SU-DHL-6 (cell line): ENCODE results near the gene SDCCAG8.

Source experiments
- H2AFZ ChIP-seq: fragments of 200-600 bp; sonication (generic); 2 replicates; pipeline ENCODE4 v1.6.1; 2014; ENCODE audit warnings: low read depth, mild to moderate bottlenecking, moderate library complexity, mixed read lengths, antibody characterized with exemption, low read length; ENCODE audit not compliant: severe bottlenecking
- H3F3A ChIP-seq: fragments of 200-600 bp; shearing (Covaris generic); 2 replicates; pipeline ENCODE4 v1.6.0; 2016; ENCODE audit warnings: antibody characterized with exemption, mild to moderate bottlenecking; ENCODE audit not compliant: insufficient read depth
- H3K27ac ChIP-seq: fragments of 200-600 bp; sonication (generic); 2 replicates; pipeline ENCODE4 v1.5.1; 2016; ENCODE audit warnings: low read depth, mild to moderate bottlenecking, low read length, moderate library complexity, mixed read lengths
- H3K27me3 ChIP-seq: fragments of 200-600 bp; sonication (generic), shearing (Covaris generic); 2 replicates; pipeline ENCODE4 v1.6.0; 2014; ENCODE audit warnings: mild to moderate bottlenecking, low read length
- H3K36me3 ChIP-seq: fragments of 200-600 bp; sonication (generic); 2 replicates; pipeline ENCODE4 v1.6.1; 2014; ENCODE audit warnings: mild to moderate bottlenecking, low read length, mixed read lengths
- H3K4me2 ChIP-seq: fragments of 300-600, 200-600 bp; shearing (Covaris generic), sonication (generic); 2 replicates; pipeline ENCODE4 v1.6.0; 2014; ENCODE audit warnings: low read length, low read depth, mild to moderate bottlenecking; ENCODE audit not compliant: poor library complexity, severe bottlenecking
- H3K4me3 ChIP-seq: fragments of 200-600 bp; sonication (generic); 2 replicates; pipeline ENCODE4 v1.5.1; 2014; ENCODE audit warnings: antibody characterized with exemption, low read length, mild to moderate bottlenecking, mixed read lengths; ENCODE audit not compliant: insufficient read depth, poor library complexity, severe bottlenecking
- H3K79me2 ChIP-seq: fragments of 200-600 bp; sonication (generic); 2 replicates; pipeline ENCODE4 v1.6.1; 2014; ENCODE audit warnings: mild to moderate bottlenecking, low read length, moderate library complexity; ENCODE audit not compliant: insufficient read depth
- H3K9ac ChIP-seq: fragments of 200-600 bp; sonication (generic); 2 replicates; pipeline ENCODE4 v1.7.0; 2014; ENCODE audit warnings: mild to moderate bottlenecking, low read length
- H3K9me2 ChIP-seq: fragments of 200-600 bp; sonication (generic); replicated peaks from 2 replicates; pipeline ENCODE4 v1.6.1; 2014; ENCODE audit warnings: low read length; ENCODE audit not compliant: insufficient read depth
- H3K9me3 ChIP-seq: fragments of 200-600 bp; sonication (generic); 2 replicates; pipeline ENCODE4 v1.6.1; 2014; ENCODE audit warnings: low read length, mixed read lengths; ENCODE audit not compliant: insufficient read depth
- H4K20me1 ChIP-seq: fragments of 200-600 bp; sonication (generic); 2 replicates; pipeline ENCODE4 v1.6.1; 2014; ENCODE audit warnings: low read depth, mild to moderate bottlenecking, antibody characterized with exemption, low read length, moderate library complexity, mixed read lengths
- CTCF ChIP-seq: fragments of 200-600 bp; sonication (generic); IDR thresholded peaks from one replicate; pipeline ENCODE4 v1.5.1; 2017; ENCODE audit warnings: antibody characterized with exemption, mild to moderate bottlenecking, low read length, moderate library complexity; ENCODE audit not compliant: insufficient read depth, poor library complexity, severe bottlenecking
- EZH2phosphoT487 ChIP-seq: fragments of 200-600 bp; sonication (generic), shearing (Covaris generic); conservative IDR thresholded peaks from 2 replicates; pipeline ENCODE4 v1.6.1; 2018; ENCODE audit warnings: mild to moderate bottlenecking, antibody characterized with exemption, low read length, moderate library complexity, mixed read lengths

The SDCCAG8 gene

GRCh38 chr1:243415663-243416408 is 160.0 kb downstream of the SDCCAG8 start:
- Histone ChIP-seq H3K9me2 (no peaks in the 10 kb centered on the region), H3K4me3 (no peak overlapping the region), H3K27ac (no peak overlapping the region), H3K36me3 (no peaks in the 10 kb centered on the region), H3K4me2 (no peak overlapping the region), H3K27me3 (no peaks in the 10 kb centered on the region), H4K20me1 (no peaks in the 10 kb centered on the region), H3K9ac (no peak overlapping the region), H3K9me3 (no peaks in the 10 kb centered on the region), H2AFZ (no peak overlapping the region), H3F3A (no peaks in the 10 kb centered on the region), H3K79me2 (no peaks in the 10 kb centered on the region)
- no peak for TF ChIP-seq EZH2phosphoT487
- no peak for TF ChIP-seq CTCF

DNA sequence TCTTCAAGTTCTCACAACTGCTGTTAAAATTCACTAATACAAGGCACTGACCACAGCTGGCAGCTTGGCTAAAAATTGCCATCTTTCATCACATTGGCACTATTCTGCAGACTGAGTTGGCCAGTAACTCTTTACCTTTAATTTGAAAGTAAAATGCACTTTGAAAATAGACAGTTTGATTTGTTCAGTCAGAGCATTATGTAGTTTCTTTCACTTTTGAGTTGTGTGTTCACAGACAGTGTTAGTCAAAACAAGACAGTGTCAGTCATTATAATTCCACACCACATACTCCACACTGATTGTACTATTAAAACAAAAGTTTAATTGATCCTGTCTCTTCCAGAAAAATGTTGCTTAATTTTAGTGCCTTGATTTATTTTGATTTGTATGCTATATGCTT is 160.7 kb downstream of the SDCCAG8 start:
- Histone ChIP-seq H3K79me2 (no peaks in the 10 kb centered on the region), H2AFZ (no peak overlapping the region), H3K9me3 (no peaks in the 10 kb centered on the region), H4K20me1 (no peaks in the 10 kb centered on the region), H3K36me3 (no peaks in the 10 kb centered on the region), H3F3A (no peaks in the 10 kb centered on the region), H3K27me3 (no peaks in the 10 kb centered on the region), H3K4me3 (no peak overlapping the region), H3K9ac (no peak overlapping the region), H3K9me2 (no peaks in the 10 kb centered on the region), H3K4me2 (no peak overlapping the region), H3K27ac (no peak overlapping the region)
- TF ChIP-seq CTCF (no peak), EZH2phosphoT487 (no peak)

DNA sequence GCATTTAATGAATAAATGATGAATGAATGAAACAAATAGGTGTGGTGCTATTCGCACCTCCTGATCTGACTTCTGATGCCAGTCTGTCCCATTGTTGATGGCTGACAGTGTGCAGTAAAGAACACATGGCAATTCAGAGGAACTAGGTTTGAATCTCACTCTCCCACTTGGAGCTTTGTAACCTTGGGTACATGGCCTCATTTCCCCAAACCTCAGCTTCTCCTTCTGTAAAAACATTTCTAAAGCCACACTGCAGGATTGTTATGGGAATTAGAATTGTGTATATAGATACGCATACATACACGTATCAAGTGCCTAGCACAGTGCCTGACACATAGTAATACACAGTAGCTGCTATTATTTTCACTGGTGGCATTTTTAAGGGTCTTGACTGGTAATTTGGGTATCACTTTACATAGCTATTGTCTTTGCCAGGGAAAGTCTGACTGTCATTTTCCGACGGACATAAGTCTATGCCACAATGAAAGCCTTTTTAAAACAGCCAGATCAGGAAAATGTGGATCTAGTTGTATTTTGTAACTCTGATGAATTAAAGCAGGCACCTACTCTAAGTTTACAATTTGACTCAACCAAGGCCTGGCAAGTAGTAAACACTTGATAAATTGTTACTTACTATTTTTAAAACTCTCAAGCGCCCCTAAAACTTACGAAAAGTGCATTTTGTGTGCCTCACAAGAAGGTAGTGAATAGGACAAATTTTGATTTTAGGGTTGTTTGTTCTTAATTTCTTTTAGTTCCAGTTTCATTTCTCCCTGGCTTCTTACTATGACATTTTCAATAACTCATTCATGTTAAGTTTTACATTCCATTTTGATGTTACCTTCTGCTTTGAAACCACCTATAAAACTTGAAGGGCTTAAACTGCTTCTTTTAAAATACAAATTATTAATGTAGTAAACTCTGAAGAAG is 164.4 kb downstream of the SDCCAG8 start:
- H3F3A ChIP-seq, result no peaks in the 10 kb centered on the region
- no peaks in the 10 kb centered on the region for H4K20me1 ChIP-seq
- no peaks in the 10 kb centered on the region for H3K9me2 ChIP-seq
- no peaks in the 10 kb centered on the region for H3K79me2 ChIP-seq
- H3K9ac ChIP-seq, result no peak overlapping the region
- TF ChIP-seq CTCF, result no peak
- no peak for TF ChIP-seq EZH2phosphoT487
- H3K4me2 ChIP-seq, result no peak overlapping the region
- H3K27ac ChIP-seq, result no peak overlapping the region
- H3K27me3 ChIP-seq, result no peaks in the 10 kb centered on the region
- H3K4me3 ChIP-seq, result no peak overlapping the region
- H3K36me3 ChIP-seq, result no peaks in the 10 kb centered on the region
- no peaks in the 10 kb centered on the region for H3K9me3 ChIP-seq
- no peak overlapping the region for H2AFZ ChIP-seq
